IMR-90 (cell line): ENCODE measurements around the gene XPO4. TPM values are rescaled to one million over a fixed set of nuclear protein-coding genes. Genes with fewer than 3 reads are reported as not detected.

ENCODE experiments used
- ATAC-seq: fragments of 200-7000 bp; cut with Tn5 transposase; 2 replicates; pipeline ENCODE4 v1.9.1; 2020; ENCODE audit warnings: low read depth, mild to moderate bottlenecking, moderate library complexity
- BruUV-seq: library from RNA; stranded (reverse); fragments of 400-500 nt; replicated peaks from 2 replicates; lab custom pipeline; 2021; lab: Mats Ljungman, UMichigan
- CTCF ChIA-PET: fragments of 300-600 bp; formaldehyde crosslinking; extraction: SDS; loops from one replicate; lab custom pipeline; 2021; ENCODE audit warnings: antibody characterized with exemption; lab: Yijun Ruan, JAX
- POLR2A ChIA-PET: fragments of 300-600 bp; sonication (Branson Sonifier 250); formaldehyde crosslinking; loops from one replicate; lab custom pipeline; 2022; ENCODE audit warnings: antibody characterized with exemption; ENCODE audit not compliant: unreplicated experiment; lab: Charles Lee
- DNase-seq: peaks from one replicate; pipeline ENCODE4 v3.0.0; 2013
- H2AFZ ChIP-seq: replicated peaks from 2 replicates; pipeline ENCODE3; 2013; ENCODE audit warnings: low read length, mild to moderate bottlenecking; ENCODE audit not compliant: poor library complexity
- H2AK5ac ChIP-seq: 2 replicates; pipeline ENCODE4 v1.6.1; 2013; ENCODE audit warnings: low read depth, low read length, inconsistent platforms
- H2AK9ac ChIP-seq: replicated peaks from 2 replicates; pipeline ENCODE3; 2013; ENCODE audit warnings: mild to moderate bottlenecking, low read depth, low read length, moderate library complexity; ENCODE audit not compliant: poor library complexity
- H2BK120ac ChIP-seq: 2 replicates; pipeline ENCODE4 v1.6.1; 2013; ENCODE audit warnings: low read depth, low read length, inconsistent platforms
- H2BK15ac ChIP-seq: 3 replicates; pipeline ENCODE4 v1.6.1; 2013; ENCODE audit warnings: low read depth, low read length, inconsistent platforms
- H2BK20ac ChIP-seq: 2 replicates; pipeline ENCODE4 v1.6.1; 2013; ENCODE audit warnings: low read depth, mild to moderate bottlenecking, inconsistent platforms, low read length, moderate library complexity
- H2BK5ac ChIP-seq: 2 replicates; pipeline ENCODE4 v1.6.1; 2013; ENCODE audit warnings: mild to moderate bottlenecking, low read depth, low read length, inconsistent platforms; ENCODE audit not compliant: poor library complexity, severe bottlenecking
- H3K14ac ChIP-seq: replicated peaks from 2 replicates; pipeline ENCODE4 v1.6.1; 2013; ENCODE audit warnings: low read depth, low read length, inconsistent platforms
- H3K18ac ChIP-seq: 2 replicates; pipeline ENCODE4 v1.6.1; 2013; ENCODE audit warnings: low read depth, low read length, control low read depth
- H3K23ac ChIP-seq: 2 replicates; pipeline ENCODE4 v1.6.1; 2013; ENCODE audit warnings: low read depth, low read length, inconsistent platforms
- H3K27ac ChIP-seq: 2 replicates; pipeline ENCODE4 v1.5.1; 2013; ENCODE audit warnings: mild to moderate bottlenecking, control low read depth, low read length; ENCODE audit not compliant: insufficient read depth
- H3K27me3 ChIP-seq: 2 replicates; pipeline ENCODE4 v1.6.1; 2013; ENCODE audit warnings: low read length; ENCODE audit not compliant: control insufficient read depth, insufficient read depth
- H3K36me3 ChIP-seq: 2 replicates; pipeline ENCODE4 v1.6.1; 2013; ENCODE audit warnings: low read length, mixed read lengths; ENCODE audit not compliant: control insufficient read depth, insufficient read depth
- H3K4ac ChIP-seq: 2 replicates; pipeline ENCODE4 v1.6.1; 2013; ENCODE audit warnings: low read depth, low read length, inconsistent platforms
- H3K4me1 ChIP-seq: 2 replicates; pipeline ENCODE4 v1.6.1; 2013; ENCODE audit warnings: low read length, mixed read lengths; ENCODE audit not compliant: control insufficient read depth, insufficient read depth
- H3K4me2 ChIP-seq: 2 replicates; pipeline ENCODE4 v1.6.1; 2013; ENCODE audit warnings: low read depth, mild to moderate bottlenecking, control low read depth, low read length, moderate library complexity
- H3K4me3 ChIP-seq: 2 replicates; pipeline ENCODE4 v1.5.1; 2013; ENCODE audit warnings: low read depth, mild to moderate bottlenecking, control low read depth, low read length, moderate library complexity; ENCODE audit not compliant: insufficient read depth
- H3K56ac ChIP-seq: 2 replicates; pipeline ENCODE4 v1.6.1; 2013; ENCODE audit warnings: low read length, inconsistent platforms; ENCODE audit not compliant: insufficient read depth; ENCODE audit errors: extremely low read depth
- H3K79me1 ChIP-seq, 2 experiments: 2 replicates each; pipeline ENCODE4 v1.6.1; 2013; ENCODE audit warnings: low read length in 2 of 2, inconsistent platforms in 1 of 2, low read depth in 1 of 2
- H3K9ac ChIP-seq: 2 replicates; pipeline ENCODE4 v1.6.1; 2013; ENCODE audit warnings: low read depth, low read length, control low read depth
- H3K9me1 ChIP-seq: 2 replicates; pipeline ENCODE4 v1.6.1; 2013; ENCODE audit warnings: low read length, inconsistent platforms; ENCODE audit not compliant: insufficient read depth
- H3K9me3 ChIP-seq: 2 replicates; pipeline ENCODE4 v1.6.1; 2013; ENCODE audit warnings: low read length; ENCODE audit not compliant: control insufficient read depth, insufficient read depth
- H4K20me1 ChIP-seq: 2 replicates; pipeline ENCODE4 v1.6.1; 2013; ENCODE audit warnings: low read length, inconsistent platforms; ENCODE audit not compliant: insufficient read depth
- H4K5ac ChIP-seq: 2 replicates; pipeline ENCODE4 v1.6.1; 2013; ENCODE audit warnings: mild to moderate bottlenecking, low read depth, low read length, control low read depth
- H4K8ac ChIP-seq, 2 experiments: 2 replicates each; pipeline ENCODE4 v1.6.1; 2013; ENCODE audit warnings: low read depth in 2 of 2, low read length in 2 of 2, control low read depth in 1 of 2, inconsistent platforms in 1 of 2
- H4K91ac ChIP-seq: 2 replicates; pipeline ENCODE4 v1.6.1; 2013; ENCODE audit warnings: low read depth, low read length, inconsistent platforms; ENCODE audit not compliant: insufficient read depth
- BHLHE40 ChIP-seq: fragments of 150-350 bp; IDR thresholded peaks from 2 replicates; pipeline ENCODE4 v1.6.1; 2016; ENCODE audit warnings: mild to moderate bottlenecking, low read depth, low read length
- CHD1 ChIP-seq: IDR thresholded peaks from 2 replicates; pipeline ENCODE4 v1.6.1; 2012; ENCODE audit warnings: low read depth, low read length, improper control_type of control experiment
- CTCF ChIP-seq: conservative IDR thresholded peaks from 2 replicates; pipeline ENCODE4 v1.5.1; 2012; ENCODE audit warnings: mild to moderate bottlenecking, low read depth, low read length, improper control_type of control experiment
- MAFK ChIP-seq: IDR thresholded peaks from 2 replicates; pipeline ENCODE4 v1.6.1; 2012; ENCODE audit warnings: low read depth, low read length, improper control_type of control experiment
- MAZ ChIP-seq: IDR thresholded peaks from 2 replicates; pipeline ENCODE4 v1.6.1; 2012; ENCODE audit warnings: low read depth, mild to moderate bottlenecking, low read length, improper control_type of control experiment, moderate library complexity, borderline replicate concordance
- MXI1 ChIP-seq: IDR thresholded peaks from 2 replicates; pipeline ENCODE4 v1.6.1; 2012; ENCODE audit warnings: low read depth, mild to moderate bottlenecking, low read length, moderate library complexity, borderline replicate concordance
- RAD21 ChIP-seq: IDR thresholded peaks from 2 replicates; pipeline ENCODE4 v1.6.1; 2012; ENCODE audit warnings: low read length, improper control_type of control experiment
- RCOR1 ChIP-seq: IDR thresholded peaks from 2 replicates; pipeline ENCODE4 v1.6.1; 2012; ENCODE audit warnings: mild to moderate bottlenecking, low read length, improper control_type of control experiment; ENCODE audit not compliant: insufficient replicate concordance
- RFX5 ChIP-seq: IDR thresholded peaks from 2 replicates; pipeline ENCODE4 v1.8.0; 2012; ENCODE audit warnings: low read depth, mild to moderate bottlenecking, low read length, moderate library complexity
- SMC3 ChIP-seq: fragments of 150-350 bp; IDR thresholded peaks from 2 replicates; pipeline ENCODE4 v1.6.1; 2016; ENCODE audit warnings: low read depth, mild to moderate bottlenecking, antibody characterized with exemption, low read length, moderate library complexity
- WGBS, 2 experiments: methylation state at CpG; one replicate each; pipeline versions ENCODE4 v1.1.5 to v1.1.7; 2013; ENCODE audit warnings: missing lambda C conversion rate in 2 of 2; ENCODE audit not compliant: insufficient read length in 1 of 2; ENCODE audit errors: extremely low coverage in 2 of 2; 5-methylcytosine and 5-hydroxymethylcytosine counted together
- dilution Hi-C: fragments of 300-500 bp; cut with HindIII; formaldehyde crosslinking; loops from one replicate; pipeline ENCODE4 v1.14.3; 2018; ENCODE audit warnings: low sequenced_read_pairs; ENCODE audit not compliant: unreplicated experiment
- in situ Hi-C: fragments of 300-500 bp; cut with MboI; formaldehyde crosslinking; loops from 3 replicates; pipeline ENCODE4 v1.14.3; 2019; ENCODE audit warnings: low sequenced_read_pairs, inconsistent platforms, mixed read lengths
- intact Hi-C: fragments of 100-400 bp; cut with micrococcal nuclease; formaldehyde crosslinking; loops from 2 replicates; pipeline ENCODE4 v1.10.0; 2022
- polyA plus RNA-seq, 3 experiments: library from polyadenylated mRNA; depleted of rRNA; stranded (reverse); fragments of >200 nt; gene quantifications; 2 replicates each; pipeline ENCODE4 v1.2.3, GENCODE V29; 2012; ENCODE audit warnings: low replicate concordance in 1 of 3
- total RNA-seq: library from RNA; depleted of rRNA; stranded (reverse); fragments of >200 nt; gene quantifications from 2 replicates; pipeline ENCODE4 v1.2.3, GENCODE V29; 2012

XPO4 gene
- total and polyA plus RNA-seq, 2 of the 4 experiments (the other 2 are of a cell fraction) = 5.0 to 21.1 TPM

GRCh38 chr13:20921572-20921971 is 19.0 kb upstream of the XPO4 start:
- ATAC-seq = no peak
- H4K8ac ChIP-seq = no peak overlapping the region
- no peaks in the 10 kb centered on the region for H3K9me3 ChIP-seq
- in situ Hi-C loops (loop anchor here (5.0 to 10.0 kb wide), 2 partner anchors 204 to 737 kb away; no protein-coding TSS in a partner anchor), dilution Hi-C loops (no loop called here), intact Hi-C loops (loop anchor here (5.0 kb wide), 1 partner anchor 724 kb away; no protein-coding TSS in a partner anchor)
- H3K4me2 ChIP-seq = no peak overlapping the region
- no peak overlapping the region for H3K4ac ChIP-seq
- no peak overlapping the region for H4K91ac ChIP-seq
- no peak overlapping the region for H3K27ac ChIP-seq
- H2BK5ac ChIP-seq = no peak overlapping the region
- ChIA-PET CTCF (interaction anchor here (1.4 to 1.7 kb wide), 2 partner anchors 93 to 430 kb away, joined by 3 read pairs; no protein-coding TSS in a partner anchor), POLR2A (interaction anchor here (0.6 kb wide), 1 partner anchor 223 kb away, joined by 12 read pairs; no protein-coding TSS in a partner anchor)
- no CpG with 5 or more reads among the region's 4 CpGs for WGBS, 2 experiments
- no peak overlapping the region for H3K23ac ChIP-seq
- peak overlapping the region; percentile 65 for H2AK9ac ChIP-seq
- no peak overlapping the region for H3K56ac ChIP-seq
- H4K20me1 ChIP-seq = no peaks in the 10 kb centered on the region
- H2BK20ac ChIP-seq = no peak overlapping the region
- H3K14ac ChIP-seq = no peak overlapping the region
- H3K9me1 ChIP-seq = no peaks in the 10 kb centered on the region
- no peak overlapping the region for H3K9ac ChIP-seq
- H3K79me1 ChIP-seq = no peaks in the 10 kb centered on the region; a peak in 1 of 4 replicates
- TF ChIP-seq RAD21 = no peak
- TF ChIP-seq CTCF = no peak
- no peak for TF ChIP-seq RCOR1
- TF ChIP-seq CHD1 = no peak
- TF ChIP-seq MAFK = no peak
- TF ChIP-seq SMC3 = no peak
- no peak for TF ChIP-seq RFX5
- TF ChIP-seq BHLHE40 = no peak
- TF ChIP-seq MAZ = no peak
- TF ChIP-seq MXI1 = no peak
- H2BK120ac ChIP-seq = no peak overlapping the region
- H2BK15ac ChIP-seq = no peak overlapping the region
- H3K27me3 ChIP-seq = 0 out of 2 replicates have a peak, but pooled peaks cover 2% of the 10 kb centered on the region
- H4K5ac ChIP-seq = no peak overlapping the region
- BruUV-seq = no TSS peak
- no peaks in the 10 kb centered on the region for H3K36me3 ChIP-seq
- H2AFZ ChIP-seq = no peak overlapping the region
- no peaks in the 10 kb centered on the region for H3K4me1 ChIP-seq
- H3K4me3 ChIP-seq = no peak overlapping the region
- DNase-seq = no peak
- no peak overlapping the region for H2AK5ac ChIP-seq
- no peak overlapping the region for H3K18ac ChIP-seq
